Transverse colon (tissue), 3 donors: ENCODE results near the gene VPS35L.

Experiments used
- EP300 ChIP-seq: sonication (generic); formaldehyde crosslinking; IDR thresholded peaks from one replicate; pipeline ENCODE4 v1.6.1; 2017; ENCODE audit warnings: antibody characterized with exemption, low read depth
- POLR2A ChIP-seq: fragments of 450-650 bp; IDR thresholded peaks from one replicate; pipeline ENCODE4 v1.6.1; 2016; ENCODE audit warnings: antibody characterized with exemption, mild to moderate bottlenecking, moderate library complexity
- TF ChIP-seq, protein P1 (sequence below), 5 experiments: fragments of 200-600 bp in 3 of 5; fragments of 450-650 bp in 2 of 5; sonication (generic) in 3 of 5; IDR thresholded peaks; 1 replicate in 2 of 5; 2 replicates in 3 of 5; pipeline ENCODE4 v1.5.1; 2016 to 2017; ENCODE audit warnings: antibody characterized with exemption in 5 of 5, inconsistent platforms in 3 of 5, mild to moderate bottlenecking in 2 of 5, moderate library complexity in 1 of 5

GRCh38 chr16:19517424-19518089, 37.9 kb upstream of the VPS35L start:
- no peak for TF ChIP-seq POLR2A
- TF ChIP-seq, protein P1, sequence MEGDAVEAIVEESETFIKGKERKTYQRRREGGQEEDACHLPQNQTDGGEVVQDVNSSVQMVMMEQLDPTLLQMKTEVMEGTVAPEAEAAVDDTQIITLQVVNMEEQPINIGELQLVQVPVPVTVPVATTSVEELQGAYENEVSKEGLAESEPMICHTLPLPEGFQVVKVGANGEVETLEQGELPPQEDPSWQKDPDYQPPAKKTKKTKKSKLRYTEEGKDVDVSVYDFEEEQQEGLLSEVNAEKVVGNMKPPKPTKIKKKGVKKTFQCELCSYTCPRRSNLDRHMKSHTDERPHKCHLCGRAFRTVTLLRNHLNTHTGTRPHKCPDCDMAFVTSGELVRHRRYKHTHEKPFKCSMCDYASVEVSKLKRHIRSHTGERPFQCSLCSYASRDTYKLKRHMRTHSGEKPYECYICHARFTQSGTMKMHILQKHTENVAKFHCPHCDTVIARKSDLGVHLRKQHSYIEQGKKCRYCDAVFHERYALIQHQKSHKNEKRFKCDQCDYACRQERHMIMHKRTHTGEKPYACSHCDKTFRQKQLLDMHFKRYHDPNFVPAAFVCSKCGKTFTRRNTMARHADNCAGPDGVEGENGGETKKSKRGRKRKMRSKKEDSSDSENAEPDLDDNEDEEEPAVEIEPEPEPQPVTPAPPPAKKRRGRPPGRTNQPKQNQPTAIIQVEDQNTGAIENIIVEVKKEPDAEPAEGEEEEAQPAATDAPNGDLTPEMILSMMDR (IDR thresholded peaks at IDR 0.05), result no peak
- TF ChIP-seq EP300, result no peak
